PC-3 (cell line): Measurements from ENCODE around the gene GPR179. TPM values are rescaled to one million over a fixed set of nuclear protein-coding genes. Genes with fewer than 3 reads are reported as not detected.
A peak's percentile ranks its signal among the peaks of the same experiment; 100 is the strongest.

Experiments used
- ATAC-seq: fragments of 200-7000 bp; cut with Tn5 transposase; 2 replicates; pipeline ENCODE4 v1.9.1; 2020; ENCODE audit warnings: mild to moderate bottlenecking, moderate library complexity
- BruUV-seq: library from RNA; stranded (reverse); fragments of 400-500 nt; replicated peaks from 2 replicates; lab custom pipeline; 2021; lab: Mats Ljungman, UMichigan
- CTCF ChIA-PET: fragments of 300-600 bp; sonication (Branson Sonifier 250); formaldehyde crosslinking; loops from one replicate; lab custom pipeline; 2022; ENCODE audit warnings: antibody characterized with exemption; lab: Charles Lee
- POLR2A ChIA-PET: fragments of 300-600 bp; sonication (Branson Sonifier 250); formaldehyde crosslinking; loops from one replicate; lab custom pipeline; 2022; ENCODE audit warnings: antibody characterized with exemption; ENCODE audit not compliant: unreplicated experiment; lab: Charles Lee
- DNase-seq: peaks from one replicate; pipeline ENCODE4 v3.0.0-alpha.2; 2015
- H2AFZ ChIP-seq: fragments of 300-600 bp; sonication (generic); 2 replicates; pipeline ENCODE4 v1.6.0; 2016; ENCODE audit warnings: antibody characterized with exemption, low read length
- H3F3A ChIP-seq: fragments of 300-600 bp; sonication (generic); one replicate; pipeline ENCODE4 v1.6.0; 2017; ENCODE audit warnings: antibody characterized with exemption, low read length, control low read depth, mild to moderate bottlenecking; ENCODE audit not compliant: unreplicated experiment
- H3K27ac ChIP-seq: fragments of 300-600 bp; sonication (generic); 2 replicates; pipeline ENCODE4 v1.5.1; 2016; ENCODE audit warnings: mild to moderate bottlenecking, low read length
- H3K27me3 ChIP-seq: fragments of 300-600 bp; sonication (generic); 2 replicates; pipeline ENCODE4 v1.6.1; 2016; ENCODE audit warnings: low read length, mixed read lengths
- H3K36me3 ChIP-seq: fragments of 300-600 bp; sonication (generic); 2 replicates; pipeline ENCODE4 v1.6.1; 2016; ENCODE audit warnings: low read depth, mixed run types, low read length, mixed read lengths
- H3K4me1 ChIP-seq: fragments of 300-600 bp; sonication (generic); 2 replicates; pipeline ENCODE4 v1.5.1; 2016; ENCODE audit warnings: low read length; ENCODE audit not compliant: insufficient read depth
- H3K4me2 ChIP-seq: fragments of 300-600 bp; sonication (generic); 2 replicates; pipeline ENCODE4 v1.6.0; 2016; ENCODE audit warnings: low read length
- H3K4me3 ChIP-seq: fragments of 300-600 bp; sonication (generic); 2 replicates; pipeline ENCODE4 v1.5.1; 2016; ENCODE audit warnings: mild to moderate bottlenecking, low read length, mixed read lengths
- H3K79me2 ChIP-seq: fragments of 300-600 bp; sonication (generic); 2 replicates; pipeline ENCODE4 v1.6.1; 2017; ENCODE audit warnings: low read length, mixed read lengths
- H3K9ac ChIP-seq: fragments of 300-600 bp; sonication (generic); 2 replicates; pipeline ENCODE4 v1.6.0; 2016; ENCODE audit warnings: mild to moderate bottlenecking, low read length
- H3K9me2 ChIP-seq: fragments of 300-600 bp; sonication (generic); replicated peaks from 2 replicates; pipeline ENCODE4 v1.6.1; 2016; ENCODE audit warnings: mixed run types, low read length, mixed read lengths
- H3K9me3 ChIP-seq: fragments of 300-600 bp; sonication (generic); 2 replicates; pipeline ENCODE4 v1.6.1; 2016; ENCODE audit warnings: low read length, mixed read lengths
- H4K20me1 ChIP-seq: fragments of 300-600 bp; sonication (generic); 2 replicates; pipeline ENCODE4 v1.6.1; 2016; ENCODE audit warnings: low read length, mixed read lengths
- EZH2 ChIP-seq: fragments of 300-600 bp; sonication (generic); IDR thresholded peaks from one replicate; pipeline ENCODE4 v1.6.1; 2017; ENCODE audit warnings: antibody characterized with exemption, mild to moderate bottlenecking, low read length; ENCODE audit not compliant: unreplicated experiment
- EZH2phosphoT487 ChIP-seq: fragments of 300-600 bp; sonication (generic); IDR thresholded peaks from 2 replicates; pipeline ENCODE4 v1.6.1; 2018; ENCODE audit warnings: mild to moderate bottlenecking, antibody characterized with exemption, low read length, borderline replicate concordance
- intact Hi-C: fragments of 100-400 bp; cut with micrococcal nuclease; formaldehyde crosslinking; loops from 2 replicates; pipeline ENCODE4 v1.9.0; 2023
- total RNA-seq: library from RNA; depleted of rRNA; stranded (reverse); fragments of >200 nt; gene quantifications from 2 replicates; pipeline ENCODE4 v1.2.3, GENCODE V29; 2014
- TF ChIP-seq, protein P1 (sequence below): fragments of 300-600 bp; sonication (generic); conservative IDR thresholded peaks from 2 replicates; pipeline ENCODE4 v1.5.1; 2017; ENCODE audit warnings: antibody characterized with exemption, low read depth, mild to moderate bottlenecking, low read length

Gene GPR179
- total RNA-seq, 1 experiment from 2014 or later, result not detected

DNA sequence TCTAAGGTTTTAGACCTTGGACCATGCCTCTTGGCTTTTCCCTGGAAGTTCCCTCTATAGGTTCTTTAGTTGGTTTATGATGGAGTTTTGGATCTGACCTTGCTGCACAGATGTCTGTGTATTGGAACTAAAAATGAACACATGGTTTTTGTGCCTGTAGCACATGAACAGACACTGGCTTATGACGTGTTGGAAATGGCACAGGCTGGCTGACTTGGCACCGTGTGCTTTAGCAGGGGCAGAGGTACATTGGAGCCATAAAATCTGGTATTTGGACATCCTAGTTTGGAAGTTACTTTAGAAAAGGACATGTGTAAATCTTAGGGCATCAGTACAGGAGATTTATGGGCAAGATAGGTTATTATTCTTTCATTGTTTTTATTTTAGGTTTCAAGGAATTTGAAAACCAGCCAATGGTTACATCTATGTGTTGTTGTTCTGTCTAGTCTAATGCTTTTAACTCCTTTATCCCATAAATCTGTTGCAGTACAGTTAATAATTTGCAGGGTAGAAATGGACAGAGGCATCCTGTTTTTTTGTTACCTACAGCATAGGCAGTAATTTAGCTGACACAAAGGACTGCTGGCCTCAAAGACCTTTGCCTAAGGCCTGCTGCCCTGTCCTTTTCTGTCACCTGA is 13.8 kb upstream of the GPR179 start:
- H3K9me2 ChIP-seq, result no peaks in the 10 kb centered on the region
- TF ChIP-seq, protein P1, sequence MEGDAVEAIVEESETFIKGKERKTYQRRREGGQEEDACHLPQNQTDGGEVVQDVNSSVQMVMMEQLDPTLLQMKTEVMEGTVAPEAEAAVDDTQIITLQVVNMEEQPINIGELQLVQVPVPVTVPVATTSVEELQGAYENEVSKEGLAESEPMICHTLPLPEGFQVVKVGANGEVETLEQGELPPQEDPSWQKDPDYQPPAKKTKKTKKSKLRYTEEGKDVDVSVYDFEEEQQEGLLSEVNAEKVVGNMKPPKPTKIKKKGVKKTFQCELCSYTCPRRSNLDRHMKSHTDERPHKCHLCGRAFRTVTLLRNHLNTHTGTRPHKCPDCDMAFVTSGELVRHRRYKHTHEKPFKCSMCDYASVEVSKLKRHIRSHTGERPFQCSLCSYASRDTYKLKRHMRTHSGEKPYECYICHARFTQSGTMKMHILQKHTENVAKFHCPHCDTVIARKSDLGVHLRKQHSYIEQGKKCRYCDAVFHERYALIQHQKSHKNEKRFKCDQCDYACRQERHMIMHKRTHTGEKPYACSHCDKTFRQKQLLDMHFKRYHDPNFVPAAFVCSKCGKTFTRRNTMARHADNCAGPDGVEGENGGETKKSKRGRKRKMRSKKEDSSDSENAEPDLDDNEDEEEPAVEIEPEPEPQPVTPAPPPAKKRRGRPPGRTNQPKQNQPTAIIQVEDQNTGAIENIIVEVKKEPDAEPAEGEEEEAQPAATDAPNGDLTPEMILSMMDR, result no peak
- TF ChIP-seq EZH2, result no peak
- TF ChIP-seq EZH2phosphoT487, result no peak
- no peak overlapping the region for H3K9ac ChIP-seq
- ChIA-PET POLR2A (no interaction called here), CTCF (no interaction called here)
- no peak overlapping the region for H3K27ac ChIP-seq
- no TSS peak for BruUV-seq
- no peaks in the 10 kb centered on the region for H3K36me3 ChIP-seq
- no peak for ATAC-seq
- H4K20me1 ChIP-seq, result no peaks in the 10 kb centered on the region
- peaks cover 46% of the 10 kb centered on the region for H3K79me2 ChIP-seq
- no peak overlapping the region for H2AFZ ChIP-seq
- H3K27me3 ChIP-seq, result no peaks in the 10 kb centered on the region
- H3K4me2 ChIP-seq, result no peak overlapping the region
- intact Hi-C loops, result no loop called here
- no peak overlapping the region for H3K4me3 ChIP-seq
- H3F3A ChIP-seq, result no peaks in the 10 kb centered on the region
- no peaks in the 10 kb centered on the region for H3K9me3 ChIP-seq
- no peak for DNase-seq
- H3K4me1 ChIP-seq, result 0 out of 2 replicates have a peak, but pooled peaks cover 4% of the 10 kb centered on the region

DNA sequence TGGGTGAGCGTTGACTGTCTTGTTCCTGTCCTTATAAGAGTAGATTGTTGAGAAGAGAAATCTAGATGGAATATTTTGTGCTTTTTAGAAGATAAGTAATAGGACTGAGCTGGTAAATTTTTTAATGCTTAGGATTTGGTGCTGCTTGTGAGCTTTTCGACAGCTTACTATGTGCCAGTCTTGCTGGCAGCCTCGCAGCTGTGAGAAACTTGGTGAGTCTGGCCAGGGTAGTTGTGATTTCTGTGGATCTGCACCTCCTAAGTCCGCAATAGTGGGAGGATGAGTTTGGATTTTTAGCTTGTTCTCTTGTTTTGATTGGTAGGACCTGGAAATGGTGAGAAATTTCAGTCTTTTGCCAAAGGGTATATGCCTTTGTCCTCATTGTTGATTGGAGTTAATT is 11.5 kb upstream of the GPR179 start:
- no TSS peak for BruUV-seq

DNA sequence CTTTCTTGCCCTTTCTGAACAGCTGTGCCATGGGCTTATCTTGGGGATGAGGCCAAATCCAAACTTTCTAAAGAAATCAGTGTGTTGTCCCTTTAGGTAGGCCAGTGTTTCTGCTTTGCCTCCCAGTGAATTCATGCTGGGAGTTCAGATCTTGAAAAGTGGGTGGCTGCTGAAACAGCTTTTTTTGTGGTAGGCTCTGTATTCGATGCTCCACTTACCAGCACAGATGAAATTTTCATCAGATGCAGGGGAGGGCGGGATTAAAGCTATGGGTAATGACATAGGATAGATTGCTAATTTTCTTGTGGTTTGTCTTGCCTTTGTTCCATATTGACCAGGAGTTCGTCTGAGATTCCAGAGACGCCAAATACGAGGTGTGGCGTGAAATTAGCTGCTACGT is 10.7 kb upstream of the GPR179 start:
- TF ChIP-seq EZH2phosphoT487 (no peak), EZH2 (no peak)
- TF ChIP-seq, protein P1, result no peak
- Histone ChIP-seq H3K36me3 (no peaks in the 10 kb centered on the region), H3K27ac (no peak overlapping the region), H3K9ac (no peak overlapping the region), H3K9me3 (no peaks in the 10 kb centered on the region), H4K20me1 (no peaks in the 10 kb centered on the region), H3K79me2 (peaks cover 48% of the 10 kb centered on the region), H3K4me1 (peaks cover 9% of the 10 kb centered on the region; the same call in 1 of the 2 replicates), H2AFZ (no peak overlapping the region), H3F3A (no peaks in the 10 kb centered on the region), H3K27me3 (no peaks in the 10 kb centered on the region), H3K4me3 (no peak overlapping the region), H3K9me2 (no peaks in the 10 kb centered on the region), H3K4me2 (peak overlapping the region; percentile 91)
- no TSS peak for BruUV-seq
- ChIA-PET CTCF (no interaction called here), POLR2A (no interaction called here)
- no peak for ATAC-seq
- intact Hi-C loops, result no loop called here
- DNase-seq, result no peak

More for the DNA sequence above, 11.5 kb upstream of the GPR179 start:
- H3K4me1 ChIP-seq, result peaks cover 9% of the 10 kb centered on the region; the same call in 1 of the 2 replicates
- H3F3A ChIP-seq, result no peaks in the 10 kb centered on the region
- H3K27me3 ChIP-seq, result no peaks in the 10 kb centered on the region
- H3K4me2 ChIP-seq, result no peak overlapping the region
- TF ChIP-seq, protein P1, result no peak
- TF ChIP-seq EZH2 (no peak), EZH2phosphoT487 (no peak)
- intact Hi-C loops, result no loop called here
- ATAC-seq (no peak), DNase-seq (no peak)
- H3K9me3 ChIP-seq, result no peaks in the 10 kb centered on the region
- H2AFZ ChIP-seq, result no peak overlapping the region
- POLR2A ChIA-PET, result interaction anchor here (0.6 kb wide), 1 partner anchor 73 kb away, joined by 3 read pairs; no protein-coding TSS in a partner anchor
- no peak overlapping the region for H3K27ac ChIP-seq
- CTCF ChIA-PET, result no interaction called here
- no peak overlapping the region for H3K4me3 ChIP-seq
- no peaks in the 10 kb centered on the region for H3K9me2 ChIP-seq
- no peaks in the 10 kb centered on the region for H3K36me3 ChIP-seq
- H3K9ac ChIP-seq, result no peak overlapping the region
- no peaks in the 10 kb centered on the region for H4K20me1 ChIP-seq
- peaks cover 48% of the 10 kb centered on the region for H3K79me2 ChIP-seq
